Adrenal gland (tissue), 12 donors: ENCODE results near the gene CTTN. TPM values are rescaled to one million over a fixed set of nuclear protein-coding genes. Genes with fewer than 3 reads are reported as not detected.

ENCODE experiments used
- DNase-seq, 7 donors: peaks; one replicate each; pipeline ENCODE4 v3.0.0-alpha.2; 2019 to 2020
- H3K27ac ChIP-seq, 5 donors: fragments of 200-600 bp; sonication (generic) in 4 of 5; 1 replicate in 3 of 5; 2 replicates in 2 of 5; pipeline versions ENCODE4 v1.5.1 to v1.8.0; 2016 to 2020; ENCODE audit warnings: mild to moderate bottlenecking in 1 of 5
- H3K27me3 ChIP-seq: fragments of 200-600 bp; 2 replicates; pipeline ENCODE4 v1.8.0; 2021
- H3K36me3 ChIP-seq, 2 donors: fragments of 200-600 bp; replicated peaks in 1 of 2; 1 replicate in 1 of 2; 2 replicates in 1 of 2; pipeline versions ENCODE4 v1.5.1 to v1.8.0; 2018 to 2022
- H3K4me1 ChIP-seq, 2 donors: fragments of 200-600 bp; replicated peaks in 1 of 2; 1 replicate in 1 of 2; 2 replicates in 1 of 2; pipeline versions ENCODE4 v1.5.1 to v1.8.0; 2018 to 2021
- H3K4me3 ChIP-seq, 4 donors: fragments of 200-600 bp; sonication (generic) in 3 of 4; one replicate each; pipeline ENCODE4 v1.5.1; 2016 to 2018
- H3K9me3 ChIP-seq, 3 donors: fragments of 200-600 bp; sonication (generic) in 1 of 3; replicated peaks in 1 of 3; 1 replicate in 2 of 3; 2 replicates in 1 of 3; pipeline versions ENCODE4 v1.5.1 to v1.8.0; 2016 to 2021
- CTCF ChIP-seq, 6 experiments: fragments of 450-650 bp in 4 of 6; fragments of 200-600 bp in 2 of 6; sonication (generic) in 1 of 6; IDR thresholded peaks; 1 replicate in 5 of 6; 2 replicates in 1 of 6; pipeline versions ENCODE4 v1.5.1 to v1.8.0; 2016 to 2021; ENCODE audit warnings: antibody characterized with exemption in 6 of 6, mild to moderate bottlenecking in 2 of 6, moderate library complexity in 1 of 6
- POLR2A ChIP-seq, 2 donors: fragments of 450-650 bp; IDR thresholded peaks; one replicate each; pipeline ENCODE4 v1.6.1; 2017; ENCODE audit warnings: antibody characterized with exemption in 2 of 2, mild to moderate bottlenecking in 2 of 2, moderate library complexity in 1 of 2
- WGBS, 4 donors: extraction: QIAGEN DNeasy Blood & Tissue Kit in 2 of 4; methylation state at CpG; one replicate each; pipeline versions ENCODE4 v1.1.5 to v1.1.7; 2013 to 2017; 5-methylcytosine and 5-hydroxymethylcytosine counted together
- intact Hi-C, 2 donors: fragments of 100-400 bp; cut with DNase I; formaldehyde crosslinking; loops; one replicate each; pipeline versions ENCODE4 v1.14.1 to v1.15.0; 2022 to 2023
- polyA plus RNA-seq, 3 donors: library from polyadenylated mRNA; stranded (reverse); fragments of 200-250 nt in 2 of 3; fragments of 350-450 nt in 1 of 3; fragmentation: Illumina TruSeq in 1 of 3; extraction: RNeasy Lipid Tissue Mini Kit (QIAGEN cat#74804) in 1 of 3; gene quantifications; one replicate each; pipeline ENCODE4 v1.2.3, GENCODE V29; 2013 to 2014
- total RNA-seq, 9 donors: library from RNA; depleted of rRNA in 4 of 9; stranded (reverse); fragments of >200 nt in 4 of 9; fragments of 120-200 nt in 1 of 9; fragmentation: NEBNext Ultra II Directional in 1 of 9; extraction: Animal tissue kit (Norgen Biotek cat#: 25700) in 1 of 9; gene quantifications; one replicate each; pipeline versions ENCODE4 v1.1.0 to v1.2.4, GENCODE V29; 2013 to 2023
- donor health status: healthy with polysubstance abuse.
- donor health status: Bipolar disorder and iron deficiency.
- donor health status: DM: yes; HTN: yes; CAD: no.
- donor health status: DM: no; HTN: no; CAD: no.
- donor health status: DM: no; HTN: no; CAD: no.
- donor health status: DM: yes; HTN: yes; CAD: no.

The CTTN gene
- total and polyA plus RNA-seq, 12 donors = 157 to 419 (median 266) TPM

DNA sequence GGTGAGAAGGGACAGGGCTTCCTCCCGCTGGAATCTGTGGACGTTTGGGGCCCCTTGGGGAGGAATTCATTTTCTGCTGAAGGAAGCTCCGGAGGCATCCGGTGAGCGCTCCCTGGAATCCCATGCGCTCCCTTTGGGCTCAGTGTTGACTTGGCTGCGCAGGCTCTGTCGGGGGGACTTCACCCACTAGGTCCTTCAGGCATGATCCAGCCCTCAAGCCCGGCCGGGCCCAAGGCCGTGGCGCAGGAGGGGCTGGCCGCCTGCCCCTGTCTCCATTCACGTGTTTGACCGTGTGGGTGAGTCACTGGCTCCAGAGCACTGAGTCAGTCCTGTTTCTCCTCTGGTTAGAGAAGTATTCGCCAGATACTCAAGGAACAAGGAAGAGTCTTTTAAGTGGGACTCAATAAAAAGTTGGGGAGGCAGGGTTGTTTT is 1.4 kb downstream of the CTTN start:
- TF ChIP-seq CTCF (IDR thresholded peaks at IDR 0.05) (no peak), POLR2A (IDR thresholded peaks at IDR 0.05) (peak in 1 of 2 donors; percentile 95)
- 0 to 11% (median 7%) methylated on average over 3 to 16 of the region's 16 CpGs for WGBS, 4 donors
- H3K4me1 ChIP-seq = peaks cover 31 to 50% of the 10 kb centered on the region in 2 donors

DNA sequence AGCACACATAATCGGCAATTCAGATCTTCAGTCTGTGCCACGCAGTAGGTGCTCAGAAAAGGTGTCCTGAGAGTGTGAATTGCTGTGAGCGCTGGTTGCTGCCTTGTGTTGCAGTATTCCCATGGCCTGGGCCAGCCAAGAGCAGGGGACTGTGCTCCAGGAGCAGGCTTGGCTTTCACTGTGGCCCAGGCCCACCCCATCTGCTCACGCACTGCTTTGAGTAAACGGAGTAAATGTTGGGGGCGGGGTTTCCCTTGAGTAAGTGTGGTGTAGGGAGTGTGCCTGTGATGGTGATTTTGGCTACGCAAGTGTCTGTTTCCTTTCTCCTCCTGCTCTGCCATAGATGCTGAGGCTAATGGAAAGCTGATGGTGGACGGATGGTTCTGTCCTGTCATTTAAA is 2.3 kb downstream of the CTTN start:
- no peaks in the 10 kb centered on the region for H3K27me3 ChIP-seq
- H3K27ac ChIP-seq = peak overlapping the region; percentile 61 to 94 (median 90)
- WGBS, 4 donors = 70 to 86% (median 77%) methylated on average over 8 of the region's 8 CpGs
- DNase-seq = peak in 1 of 7 donors; percentile 38
- intact Hi-C loops = no loop called here
- peak overlapping the region in 1 of 4 donors; percentile 84 for H3K4me3 ChIP-seq
- H3K36me3 ChIP-seq = peaks cover 0 to 6% of the 10 kb centered on the region in 2 donors
- no peaks in the 10 kb centered on the region for H3K9me3 ChIP-seq
- TF ChIP-seq POLR2A (IDR thresholded peaks at IDR 0.05) = no peak
- no peak for TF ChIP-seq CTCF (IDR thresholded peaks at IDR 0.05)
- peaks cover 31 to 50% of the 10 kb centered on the region in 2 donors for H3K4me1 ChIP-seq

More for the DNA sequence above, 1.4 kb downstream of the CTTN start:
- no peaks in the 10 kb centered on the region for H3K36me3 ChIP-seq
- DNase-seq = peak; percentile 93 to 97 (median 96)
- no peaks in the 10 kb centered on the region for H3K9me3 ChIP-seq
- peak overlapping the region; percentile 61 to 94 (median 90) for H3K27ac ChIP-seq
- H3K4me3 ChIP-seq = peak overlapping the region in 3 of 4 donors; percentile 38 to 97 (median 84)
- intact Hi-C loops = no loop called here
- no peaks in the 10 kb centered on the region for H3K27me3 ChIP-seq

GRCh38 chr11:70402016-70402415 is 3.7 kb downstream of the CTTN start:
- Histone ChIP-seq H3K27me3 (no peaks in the 10 kb centered on the region), H3K4me1 (peaks cover 31 to 47% of the 10 kb centered on the region in 2 donors), H3K9me3 (no peaks in the 10 kb centered on the region), H3K4me3 (no peak overlapping the region), H3K36me3 (peaks cover 0 to 19% of the 10 kb centered on the region in 2 donors), H3K27ac (peak overlapping the region in 3 of 5 donors; percentile 2 to 56 (median 52))
- TF ChIP-seq POLR2A (IDR thresholded peaks at IDR 0.05) = no peak
- no peak for TF ChIP-seq CTCF (IDR thresholded peaks at IDR 0.05)
- no peak for DNase-seq
- intact Hi-C loops = no loop called here
- WGBS, 4 donors = 65 to 76% (median 73%) methylated on average over 10 of the region's 10 CpGs

- peaks cover 0 to 26% of the 10 kb centered on the region in 2 donors for H3K36me3 ChIP-seq
- TF ChIP-seq POLR2A (IDR thresholded peaks at IDR 0.05) (no peak), CTCF (IDR thresholded peaks at IDR 0.05) (no peak)
- 27 to 65% (median 56%) methylated on average over 1 of the region's 1 CpG for WGBS, 4 donors
- H3K4me3 ChIP-seq = no peak overlapping the region
- H3K27ac ChIP-seq = peak overlapping the region in 2 of 5 donors; percentile 52 to 56
- no peak for DNase-seq
- H3K27me3 ChIP-seq = no peaks in the 10 kb centered on the region
- intact Hi-C loops = no loop called here
- no peaks in the 10 kb centered on the region for H3K9me3 ChIP-seq
- peaks cover 25 to 40% of the 10 kb centered on the region in 2 donors for H3K4me1 ChIP-seq
Measured at GRCh38 chr11:70402685-70403084, 4.4 kb downstream of the CTTN start.
